GM19351 (cell line): ENCODE results near the gene C10orf120.

ENCODE experiments used
- ATAC-seq: cut with Tn5 transposase; IDR thresholded peaks from one replicate; pipeline ENCODE4 v1.9.1; 2021; ENCODE audit warnings: mild to moderate bottlenecking, moderate library complexity; ENCODE audit not compliant: unreplicated experiment

The C10orf120 gene

GRCh38 chr10:122662231-122662630, 37.4 kb downstream of the C10orf120 start:
- ATAC-seq: no peak

GRCh38 chr10:122660696-122661095, 39.0 kb downstream of the C10orf120 start:
- no peak for ATAC-seq

- ATAC-seq: no peak
Observed at GRCh38 chr10:122659651-122660050, 40.0 kb downstream of the C10orf120 start.

GRCh38 chr10:122659126-122659525, 40.5 kb downstream of the C10orf120 start:
- no peak for ATAC-seq

- ATAC-seq: no peak
Observed at GRCh38 chr10:122658356-122659049, 41.1 kb downstream of the C10orf120 start.

- ATAC-seq: no peak
Observed at GRCh38 chr10:122657729-122658128, 41.9 kb downstream of the C10orf120 start.

- ATAC-seq: no peak
Observed at GRCh38 chr10:122657255-122657654, 42.4 kb downstream of the C10orf120 start.

GRCh38 chr10:122656741-122657140, 42.9 kb downstream of the C10orf120 start:
- ATAC-seq: no peak

GRCh38 chr10:122656308-122656705, 43.3 kb downstream of the C10orf120 start:
- no peak for ATAC-seq

GRCh38 chr10:122655524-122656307, 43.9 kb downstream of the C10orf120 start:
- ATAC-seq: no peak

- ATAC-seq: no peak
Observed at GRCh38 chr10:122650331-122650730, 49.3 kb downstream of the C10orf120 start.

GRCh38 chr10:122649903-122650302, 49.7 kb downstream of the C10orf120 start:
- ATAC-seq: no peak

- peak; percentile 71 for ATAC-seq
Observed at GRCh38 chr10:122648599-122649428, 50.8 kb downstream of the C10orf120 start.
